GM12878 (cell line): ENCODE results near the gene TUBD1. TPM values are rescaled to one million over a fixed set of nuclear protein-coding genes. Genes with fewer than 3 reads are reported as not detected.
A peak's percentile ranks its signal among the peaks of the same experiment; 100 is the strongest.

Experiments
- ATAC-seq: fragments of 200-7000 bp; cut with Tn5 transposase; 3 replicates; pipeline ENCODE4 v1.9.1; 2020; ENCODE audit warnings: mild to moderate bottlenecking, moderate library complexity
- BruUV-seq: library from RNA; stranded (reverse); fragments of 400-500 nt; replicated peaks from 2 replicates; lab custom pipeline; 2021; lab: Mats Ljungman, UMichigan
- CTCF ChIA-PET: fragments of 300-600 bp; sonication (Branson Sonifier 250); formaldehyde crosslinking; extraction: SDS; loops from one replicate; lab custom pipeline; 2021; ENCODE audit warnings: inconsistent platforms; lab: Yijun Ruan, JAX
- POLR2A ChIA-PET: fragments of 350-600 bp; formaldehyde crosslinking; extraction: SDS; loops from one replicate; lab custom pipeline; 2021; ENCODE audit warnings: inconsistent platforms; lab: Charles Lee
- RAD21 ChIA-PET: fragments of 300-600 bp; sonication (Branson Sonifier 250); formaldehyde crosslinking; loops from one replicate; lab custom pipeline; 2023; ENCODE audit warnings: antibody characterized with exemption; ENCODE audit not compliant: unreplicated experiment; lab: Charles Lee
- SMC1A ChIA-PET: fragments of 300-600 bp; sonication (Branson Sonifier 250); formaldehyde crosslinking; loops from one replicate; lab custom pipeline; 2023; ENCODE audit not compliant: unreplicated experiment, uncharacterized antibody; lab: Charles Lee
- DNase-seq: peaks from one replicate; pipeline ENCODE4 v3.0.0-alpha.2; 2011; ENCODE audit warnings: low read depth, low spot score
- FAIRE-seq: peaks from 3 replicates; lab custom pipeline; 2011; peaks lifted over from hg19 to GRCh38; lab: Jason Lieb, UNC
- H2AFZ ChIP-seq: 2 replicates; pipeline ENCODE4 v1.6.0; 2011; ENCODE audit warnings: low read depth, low read length, control low read depth; ENCODE audit not compliant: control insufficient read depth
- H3K27ac ChIP-seq: 2 replicates; pipeline ENCODE4 v1.5.1; 2011; ENCODE audit warnings: control low read depth; ENCODE audit not compliant: control insufficient read depth, insufficient read depth
- H3K27me3 ChIP-seq, 2 experiments: replicated peaks in 1 of 2; 2 replicates each; pipeline versions ENCODE4 v1.6.0 to v1.6.1; 2011; ENCODE audit warnings: low read length in 1 of 2; ENCODE audit not compliant: control insufficient read depth in 2 of 2, insufficient read depth in 2 of 2
- H3K36me3 ChIP-seq, 2 experiments: 2 replicates each; pipeline ENCODE4 v1.5.1; 2011; ENCODE audit warnings: low read length in 1 of 2; ENCODE audit not compliant: control insufficient read depth in 2 of 2, insufficient read depth in 2 of 2
- H3K4me1 ChIP-seq: 2 replicates; pipeline ENCODE4 v1.6.1; 2011; ENCODE audit warnings: mild to moderate bottlenecking, low read length, moderate library complexity, mixed read lengths; ENCODE audit not compliant: control insufficient read depth, insufficient read depth
- H3K4me2 ChIP-seq: 2 replicates; pipeline ENCODE4 v1.6.0; 2011; ENCODE audit warnings: control low read depth; ENCODE audit not compliant: control insufficient read depth, insufficient read depth
- H3K4me3 ChIP-seq: fragments of 200-600 bp; sonication (generic); 2 replicates; pipeline ENCODE4 v1.5.1; 2016
- H3K79me2 ChIP-seq: 2 replicates; pipeline ENCODE4 v1.6.0; 2011; ENCODE audit warnings: low read length; ENCODE audit not compliant: control insufficient read depth, insufficient read depth
- H3K9ac ChIP-seq: 2 replicates; pipeline ENCODE4 v1.8.0; 2011; ENCODE audit warnings: low read length, control low read depth, mixed read lengths; ENCODE audit not compliant: control insufficient read depth, insufficient read depth
- H3K9me3 ChIP-seq: replicated peaks from 3 replicates; pipeline ENCODE4 v1.5.1; 2011; ENCODE audit warnings: mild to moderate bottlenecking, low read length; ENCODE audit not compliant: control insufficient read depth, insufficient read depth
- H4K20me1 ChIP-seq: 2 replicates; pipeline ENCODE4 v1.6.0; 2011; ENCODE audit not compliant: control insufficient read depth, insufficient read depth
- BHLHE40 ChIP-seq, 2 experiments: fragments of 450-650 bp in 1 of 2; IDR thresholded peaks; 2 replicates each; pipeline ENCODE4 v1.6.1; 2011 to 2017; ENCODE audit warnings: low read depth in 2 of 2, borderline replicate concordance in 1 of 2, improper control_type of control experiment in 1 of 2, low read length in 1 of 2, mild to moderate bottlenecking in 1 of 2
- CBX3 ChIP-seq: fragments of 200-600 bp; sonication (generic); IDR thresholded peaks from 2 replicates; pipeline ENCODE4 v1.6.1; 2016; ENCODE audit warnings: low read depth, borderline replicate concordance
- CHD1 ChIP-seq: IDR thresholded peaks from 2 replicates; pipeline ENCODE4 v1.6.1; 2012; ENCODE audit warnings: low read depth, low read length, improper control_type of control experiment
- ETV6 ChIP-seq, 2 experiments: fragments of 450-650 bp in 1 of 2; IDR thresholded peaks in 1 of 2; conservative IDR thresholded peaks in 1 of 2; 2 replicates each; pipeline ENCODE4 v1.6.1; 2014; ENCODE audit warnings: antibody characterized with exemption in 1 of 2, borderline replicate concordance in 1 of 2, low read depth in 1 of 2, mild to moderate bottlenecking in 1 of 2, moderate library complexity in 1 of 2
- HCFC1 ChIP-seq: fragments of 150-350 bp; IDR thresholded peaks from 2 replicates; pipeline ENCODE4 v1.6.1; 2014; ENCODE audit warnings: low read length
- HDAC6 ChIP-seq: fragments of 200-600 bp; sonication (generic); IDR thresholded peaks from one replicate; pipeline ENCODE4 v1.8.0; 2017; ENCODE audit warnings: antibody characterized with exemption; ENCODE audit not compliant: unreplicated experiment
- JUND ChIP-seq: IDR thresholded peaks from 2 replicates; pipeline ENCODE4 v1.6.1; 2012; ENCODE audit warnings: low read depth, mild to moderate bottlenecking, low read length, improper control_type of control experiment, moderate library complexity
- KAT2A ChIP-seq: conservative IDR thresholded peaks from 2 replicates; pipeline ENCODE4 v1.6.1; 2011; ENCODE audit warnings: low read depth, low read length; ENCODE audit not compliant: control insufficient read depth
- NBN ChIP-seq: fragments of 450-650 bp; IDR thresholded peaks from 2 replicates; pipeline ENCODE4 v1.6.1; 2016
- NFXL1 ChIP-seq: fragments of 450-650 bp; IDR thresholded peaks from 2 replicates; pipeline ENCODE4 v1.6.1; 2017; ENCODE audit warnings: antibody characterized with exemption, mild to moderate bottlenecking, borderline replicate concordance
- RB1 ChIP-seq: fragments of 450-650 bp; formaldehyde crosslinking; IDR thresholded peaks from 2 replicates; pipeline ENCODE4 v1.6.1; 2017; ENCODE audit warnings: mild to moderate bottlenecking, borderline replicate concordance
- RBBP5 ChIP-seq: fragments of 200-600 bp; sonication (generic); conservative IDR thresholded peaks from 2 replicates; pipeline ENCODE4 v1.6.1; 2016
- RELA ChIP-seq: fragments of 450-650 bp; IDR thresholded peaks from 2 replicates; pipeline ENCODE4 v1.8.0; 2014; ENCODE audit warnings: borderline replicate concordance; ENCODE audit not compliant: partially characterized antibody
- RFX5 ChIP-seq: IDR thresholded peaks from 2 replicates; pipeline ENCODE4 v1.6.1; 2011; ENCODE audit warnings: low read depth, low read length, improper control_type of control experiment
- RUNX3 ChIP-seq: IDR thresholded peaks from 2 replicates; pipeline ENCODE4 v1.6.1; 2012; ENCODE audit warnings: low read length, inconsistent platforms
- SIX5 ChIP-seq: IDR thresholded peaks from 2 replicates; pipeline ENCODE4 v1.6.1; 2011; ENCODE audit warnings: mild to moderate bottlenecking, low read depth, low read length, moderate library complexity; ENCODE audit not compliant: severe bottlenecking
- SPI1 ChIP-seq: IDR thresholded peaks from 2 replicates; pipeline ENCODE4 v1.6.1; 2011; ENCODE audit warnings: low read depth, mild to moderate bottlenecking, low read length, moderate library complexity, borderline replicate concordance; ENCODE audit not compliant: insufficient read depth
- STAT3 ChIP-seq: IDR thresholded peaks from 2 replicates; pipeline ENCODE4 v1.6.1; 2011; ENCODE audit warnings: low read depth, low read length, improper control_type of control experiment
- SUPT20H ChIP-seq: IDR thresholded peaks from 2 replicates; pipeline ENCODE4 v1.6.1; 2011; ENCODE audit warnings: low read depth, mild to moderate bottlenecking, low read length, moderate library complexity, borderline replicate concordance; ENCODE audit not compliant: control insufficient read depth
- ZNF274 ChIP-seq: IDR thresholded peaks from one replicate; pipeline ENCODE4 v1.8.0; 2011; ENCODE audit not compliant: insufficient read length, insufficient read depth
- ZSCAN29 ChIP-seq: fragments of 450-650 bp; IDR thresholded peaks from 2 replicates; pipeline ENCODE4 v1.6.1; 2017; ENCODE audit warnings: mild to moderate bottlenecking, moderate library complexity
- WGBS: methylation state at CpG from one replicate; pipeline ENCODE4 v1.1.6; 2016; ENCODE audit warnings: low lambda C conversion rate; ENCODE audit not compliant: insufficient replicate concordance, insufficient coverage; ENCODE audit errors: missing lambda C conversion rate; 5-methylcytosine and 5-hydroxymethylcytosine counted together
- in situ Hi-C: fragments of 300-500 bp; cut with MboI; formaldehyde crosslinking; loops from 9 replicates; pipeline ENCODE4 v1.14.3; 2018; ENCODE audit warnings: mixed read lengths
- intact Hi-C: fragments of 100-400 bp; cut with micrococcal nuclease; formaldehyde crosslinking; loops from one replicate; pipeline ENCODE4 v1.14.2; 2022; ENCODE audit not compliant: unreplicated experiment
- polyA plus RNA-seq, 11 experiments: library from polyadenylated mRNA; depleted of rRNA in 4 of 11; unstranded in 6 of 11; stranded (reverse) in 5 of 11; fragments of >200 nt; fragmentation: Nextera tagmentation in 4 of 11; fragmentation: Illumina TruSeq in 1 of 11; extraction: Ambion mirVana in 4 of 11; extraction: Trizol in 1 of 11; gene quantifications; 1 replicate in 1 of 11; 2 replicates in 10 of 11; pipeline versions ENCODE4 v1.2.1 to v1.2.3, GENCODE V29; 2011 to 2016; ENCODE audit warnings: inconsistent platforms in 2 of 11, missing spikeins in 2 of 11, low read depth in 1 of 11
- total RNA-seq, 4 experiments: library from RNA; depleted of rRNA in 3 of 4; stranded (reverse); fragments of >200 nt in 3 of 4; fragmentation: Illumina TruSeq in 1 of 4; extraction: Trizol in 1 of 4; gene quantifications; 2 replicates each; pipeline versions ENCODE4 v1.2.1 to v1.2.3, GENCODE V29; 2013 to 2021

The TUBD1 gene
- total and polyA plus RNA-seq, 10 of the 15 experiments (the other 5 are each of a cell fraction or from before 2014, with no cell fraction given) = 5.3 to 10.8 (median 8.3) TPM

DNA sequence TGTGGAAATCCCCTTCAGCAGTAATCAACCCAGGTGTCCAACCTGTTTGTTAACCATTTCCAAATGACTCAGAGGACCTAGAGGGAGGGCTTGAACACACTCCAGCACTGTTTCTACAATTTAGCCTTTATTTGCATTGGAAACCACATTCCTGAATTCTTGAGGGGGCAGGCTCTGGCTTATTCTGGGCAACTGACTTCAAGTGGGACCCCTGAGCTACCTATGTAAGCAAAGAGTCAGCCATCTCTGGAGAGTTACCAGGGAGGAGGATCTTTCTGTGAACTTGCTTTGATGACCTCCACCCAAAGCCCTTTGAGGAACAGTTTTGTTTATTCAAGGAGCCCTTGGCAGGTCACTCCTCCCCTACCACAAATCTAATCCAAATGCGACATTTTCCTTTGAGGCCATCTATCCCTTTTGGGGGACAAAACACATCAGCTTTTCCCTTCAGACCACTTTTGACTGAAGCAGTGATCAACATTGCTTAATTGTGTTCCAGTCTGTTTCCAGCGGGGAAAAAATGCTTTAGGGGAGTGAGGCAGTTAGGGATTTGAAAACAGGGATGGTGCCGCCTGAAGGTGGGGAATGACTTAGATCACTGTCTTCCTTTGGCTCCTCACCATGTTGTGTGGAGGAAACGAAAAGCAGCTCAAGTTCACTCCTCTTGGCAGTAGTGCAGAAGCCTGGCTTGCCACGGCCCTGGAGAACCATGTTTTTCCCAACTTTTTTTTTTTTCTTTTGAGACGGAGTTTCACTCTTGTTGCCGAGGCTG, 46.2 kb downstream of the TUBD1 start:
- Histone ChIP-seq H3K36me3 (no peaks in the 10 kb centered on the region; a peak in 1 of 4 replicates), H3K4me3 (peak overlapping the region; percentile 28; the same call in 1 of the 2 replicates), H3K27ac (peak overlapping the region; percentile 68), H3K9me3 (no peaks in the 10 kb centered on the region), H3K4me2 (peak overlapping the region; percentile 78), H4K20me1 (no peaks in the 10 kb centered on the region), H3K4me1 (peaks cover 55% of the 10 kb centered on the region), H3K79me2 (peaks cover 12% of the 10 kb centered on the region), H3K9ac (peak overlapping the region; percentile 60; the same call in 1 of the 2 replicates), H3K27me3 (no peaks in the 10 kb centered on the region), H2AFZ (0 out of 2 replicates have a peak overlapping the region, but pooled peaks have one; percentile 12)
- POLR2A ChIA-PET = interaction anchor here (0.6 to 13.3 kb wide), 13 partner anchors 9 to 455 kb away, joined by 3 to 332 read pairs (median 5); no protein-coding TSS in a partner anchor
- 26% methylated on average over 7 of the region's 7 CpGs for WGBS
- intact Hi-C loops (loop anchor here (1.0 kb wide), 1 partner anchor 60 kb away; no protein-coding TSS in a partner anchor), in situ Hi-C loops (no loop called here)
- SMC1A ChIA-PET = interaction anchor here (0.6 to 12.6 kb wide), 9 partner anchors 9 to 304 kb away, joined by 3 to 143 read pairs (median 28); no protein-coding TSS in a partner anchor
- RAD21 ChIA-PET = interaction anchor here (1.4 to 8.4 kb wide), 6 partner anchors 9 to 93 kb away, joined by 3 to 149 read pairs (median 26); no protein-coding TSS in a partner anchor
- no TSS peak for BruUV-seq
- ATAC-seq (peak; percentile 54), FAIRE-seq (peak; percentile 70), DNase-seq (peak; percentile 91)
- CTCF ChIA-PET = interaction anchor here (0.6 to 2.6 kb wide), 6 partner anchors 9 to 107 kb away, joined by 3 to 12 read pairs (median 4); no protein-coding TSS in a partner anchor
- TF ChIP-seq RBBP5 (no peak), SIX5 (no peak), RELA (peak; percentile 97), ETV6 (conservative IDR thresholded peaks at IDR 0.05 in 1 of 2, IDR thresholded peaks at IDR 0.05 in 1 of 2; ENCODE audit: borderline replicate concordance in 1 of 2, low read depth in 1 of 2) (peak; percentile 39 to 80; a peak in 1 of 4 replicates), RB1 (no peak; the same call in 1 of the 2 replicates), SUPT20H (no peak), CHD1 (0 out of 2 replicates have a peak, but pooled peaks have one; percentile 54), HCFC1 (no peak), SPI1 (no peak), RUNX3 (peak; percentile 79), NFXL1 (peak; percentile 87), STAT3 (no peak), RFX5 (no peak), ZSCAN29 (no peak), KAT2A (no peak), JUND (0 out of 2 replicates have a peak, but pooled peaks have one; percentile 29), HDAC6 (no peak), BHLHE40 (IDR thresholded peaks at IDR 0.05; ENCODE audit: borderline replicate concordance in 1 of 2, low read depth in 2 of 2, low read length in 1 of 2) (no peak; a peak in 1 of 4 replicates), CBX3 (no peak), NBN (no peak), ZNF274 (no peak)
